ENCODE measurements around the gene ILF3.
"Not testable (repeated sequence)": the region's sequence is repeated elsewhere in the genome, so short reads cannot be mapped to it uniquely, and the experiment has no call there.

The ILF3 gene

GRCh38 chr19:10675214-10675613 is 21.1 kb downstream of the ILF3 start:
- DNase-seq (ENCODE audit: low read depth in 2 of 2), result not testable (repeated sequence)

GRCh38 chr19:10677751-10678150 is 23.6 kb downstream of the ILF3 start:
- DNase-seq (ENCODE audit: low read depth in 2 of 2), result no peak

GRCh38 chr19:10678813-10679212 is 24.7 kb downstream of the ILF3 start:
- DNase-seq (ENCODE audit: low read depth in 2 of 2), result no peak

- DNase-seq (ENCODE audit: low read depth in 2 of 2), result no peak
Measured at GRCh38 chr19:10679743-10680142, 25.6 kb downstream of the ILF3 start.

- DNase-seq (ENCODE audit: low read depth in 2 of 2), result no peak
Measured at GRCh38 chr19:10680545-10681135, 26.5 kb downstream of the ILF3 start.

GRCh38 chr19:10681658-10682057 is 27.5 kb downstream of the ILF3 start:
- DNase-seq (ENCODE audit: low read depth in 2 of 2), result no peak

GRCh38 chr19:10682397-10683063 is 28.4 kb downstream of the ILF3 start:
- no peak for DNase-seq (ENCODE audit: low read depth in 2 of 2)

GRCh38 chr19:10683064-10683426 is 28.9 kb downstream of the ILF3 start:
- DNase-seq (ENCODE audit: low read depth in 2 of 2), result no peak

- no peak for DNase-seq (ENCODE audit: low read depth in 2 of 2)
Measured at GRCh38 chr19:10683582-10683981, 29.4 kb downstream of the ILF3 start.

GRCh38 chr19:10685210-10685609 is 31.1 kb downstream of the ILF3 start:
- no peak for DNase-seq (ENCODE audit: low read depth in 2 of 2)

GRCh38 chr19:10686193-10686592 is 32.0 kb downstream of the ILF3 start:
- DNase-seq (ENCODE audit: low read depth in 2 of 2), result no peak

- no peak for DNase-seq (ENCODE audit: low read depth in 2 of 2)
Measured at GRCh38 chr19:10686661-10687517, 32.7 kb downstream of the ILF3 start.

- no peak for DNase-seq (ENCODE audit: low read depth in 2 of 2)
Measured at GRCh38 chr19:10687518-10688288, 33.6 kb downstream of the ILF3 start.

- no peak for DNase-seq (ENCODE audit: low read depth in 2 of 2)
Measured at GRCh38 chr19:10688545-10689280, 34.6 kb downstream of the ILF3 start.

GRCh38 chr19:10690341-10690781 is 36.2 kb downstream of the ILF3 start:
- no peak for DNase-seq (ENCODE audit: low read depth in 2 of 2)

GRCh38 chr19:10691178-10691881 is 37.2 kb downstream of the ILF3 start:
- DNase-seq (ENCODE audit: low read depth in 2 of 2), result no peak

- no peak for DNase-seq (ENCODE audit: low read depth in 2 of 2)
Measured at GRCh38 chr19:10691883-10692282, 37.7 kb downstream of the ILF3 start.

- DNase-seq (ENCODE audit: low read depth in 2 of 2), result no peak
Measured at GRCh38 chr19:10692673-10693264, 38.6 kb downstream of the ILF3 start.

GRCh38 chr19:10694706-10695307 is 40.7 kb downstream of the ILF3 start:
- no peak for DNase-seq (ENCODE audit: low read depth in 2 of 2)

Measured in stimulated activated CD4-positive, alpha-beta T cell treated with anti-CD3 and anti-CD28 coated beads, Interleukin-4, amount 100 ng/mL, for 48 hours (primary cell).